Lung (tissue), 12 donors: ENCODE data around the gene PLA2G4E. TPM values are rescaled to one million over a fixed set of nuclear protein-coding genes. Genes with fewer than 3 reads are reported as not detected.
A peak's percentile ranks its signal among the peaks of the same experiment; 100 is the strongest.

Experiments
- ATAC-seq: fragments of 200-7000 bp; cut with Tn5 transposase; one replicate; pipeline ENCODE4 v1.9.1; 2020; ENCODE audit warnings: moderate number of reproducible peaks; ENCODE audit not compliant: insufficient read depth, low FRiP score
- DNase-seq, 3 donors: peaks; one replicate each; pipeline ENCODE4 v3.0.0-alpha.2; 2013 to 2017
- H3K27ac ChIP-seq, 2 donors: one replicate each; pipeline ENCODE4 v1.5.1; 2013; ENCODE audit warnings: mild to moderate bottlenecking in 2 of 2, moderate library complexity in 2 of 2, control low read depth in 1 of 2, inconsistent platforms in 1 of 2, low read depth in 1 of 2, low read length in 1 of 2
- H3K27me3 ChIP-seq, 3 donors: one replicate each; pipeline ENCODE4 v1.5.1; 2013; ENCODE audit warnings: low read length in 2 of 3; ENCODE audit not compliant: control insufficient read depth in 3 of 3, insufficient read depth in 3 of 3
- H3K36me3 ChIP-seq, 4 donors: one replicate each; pipeline ENCODE4 v1.5.1; 2013; ENCODE audit warnings: low read length in 4 of 4, mild to moderate bottlenecking in 1 of 4, moderate library complexity in 1 of 4; ENCODE audit not compliant: control insufficient read depth in 4 of 4, insufficient read depth in 4 of 4
- H3K4me1 ChIP-seq, 5 donors: one replicate each; pipeline ENCODE4 v1.5.1; 2013; ENCODE audit warnings: low read length in 5 of 5, mild to moderate bottlenecking in 2 of 5, moderate library complexity in 1 of 5; ENCODE audit not compliant: control insufficient read depth in 5 of 5, insufficient read depth in 5 of 5
- H3K4me3 ChIP-seq: one replicate; pipeline ENCODE4 v1.5.1; 2013; ENCODE audit warnings: mild to moderate bottlenecking, control low read depth, moderate library complexity
- H3K9ac ChIP-seq, 2 donors: one replicate each; pipeline ENCODE4 v1.5.1; 2013; ENCODE audit warnings: low read length in 2 of 2, control low read depth in 1 of 2; ENCODE audit not compliant: insufficient read depth in 1 of 2
- H3K9me3 ChIP-seq, 4 donors: one replicate each; pipeline ENCODE4 v1.5.1; 2013; ENCODE audit warnings: low read length in 3 of 4, mild to moderate bottlenecking in 1 of 4, moderate library complexity in 1 of 4; ENCODE audit not compliant: control insufficient read depth in 4 of 4, insufficient read depth in 3 of 4
- WGBS, 2 donors: extraction: QIAGEN DNeasy Blood & Tissue Kit; methylation state at CpG; one replicate each; pipeline ENCODE4 v1.1.7; 2013; 5-methylcytosine and 5-hydroxymethylcytosine counted together
- polyA plus RNA-seq, 2 donors: library from polyadenylated mRNA; stranded (reverse); fragments of 200-250 nt; gene quantifications; one replicate each; pipeline ENCODE4 v1.2.1, GENCODE V29; 2013
- total RNA-seq, 2 donors: library from RNA; depleted of rRNA in 1 of 2; stranded (reverse); fragments of >200 nt in 1 of 2; gene quantifications; one replicate each; pipeline ENCODE4 v1.2.1, GENCODE V29; 2014 to 2021
- TF ChIP-seq, protein P1 (sequence below): IDR thresholded peaks from 2 replicates; pipeline ENCODE4 v1.5.1; 2012; ENCODE audit warnings: mild to moderate bottlenecking; ENCODE audit errors: control extremely low read depth, extremely low read depth
- donor health status: control.
- donor health status: control.
- donor health status: Bipolar disorder and iron deficiency.
- donor health status: healthy.
- donor health status: DM: yes; HTN: yes; CAD: no.

The PLA2G4E gene
- total and polyA plus RNA-seq, 4 donors: 0.38 to 1.7 (median 1.7) TPM; not detected in 1

DNA sequence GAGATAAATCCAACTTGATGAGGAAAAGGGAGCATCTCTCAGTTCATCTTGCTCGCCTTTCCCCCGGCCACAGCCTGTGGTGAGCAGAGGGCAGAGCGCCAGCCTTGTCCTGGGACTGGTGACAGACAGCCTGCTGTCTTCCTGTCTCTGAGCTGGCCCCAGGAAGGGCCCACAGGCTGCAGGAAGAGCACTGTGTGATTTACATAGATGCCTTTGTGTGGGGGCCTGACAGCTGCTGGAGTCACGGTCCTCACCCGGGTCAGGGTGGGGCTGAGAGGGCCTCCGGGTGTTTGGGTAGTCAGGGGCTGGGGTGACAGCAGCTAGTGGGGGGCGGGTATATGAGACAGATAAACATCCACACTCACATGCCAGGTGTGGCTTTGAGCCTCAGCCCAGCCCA is 44.2 kb upstream of the PLA2G4E start:
- Histone ChIP-seq H3K36me3 (no peaks in the 10 kb centered on the region), H3K27ac (peak overlapping the region in 1 of 2 donors; percentile 42), H3K9me3 (no peaks in the 10 kb centered on the region), H3K4me3 (no peak overlapping the region), H3K9ac (no peak overlapping the region), H3K4me1 (peaks cover 0 to 9% (median 0%) of the 10 kb centered on the region in 5 donors), H3K27me3 (no peaks in the 10 kb centered on the region)
- ATAC-seq (no peak), DNase-seq (peak; percentile 28 to 57 (median 41))
- WGBS, 2 donors: 17 to 29% methylated on average over 7 of the region's 7 CpGs
- TF ChIP-seq, protein P1, sequence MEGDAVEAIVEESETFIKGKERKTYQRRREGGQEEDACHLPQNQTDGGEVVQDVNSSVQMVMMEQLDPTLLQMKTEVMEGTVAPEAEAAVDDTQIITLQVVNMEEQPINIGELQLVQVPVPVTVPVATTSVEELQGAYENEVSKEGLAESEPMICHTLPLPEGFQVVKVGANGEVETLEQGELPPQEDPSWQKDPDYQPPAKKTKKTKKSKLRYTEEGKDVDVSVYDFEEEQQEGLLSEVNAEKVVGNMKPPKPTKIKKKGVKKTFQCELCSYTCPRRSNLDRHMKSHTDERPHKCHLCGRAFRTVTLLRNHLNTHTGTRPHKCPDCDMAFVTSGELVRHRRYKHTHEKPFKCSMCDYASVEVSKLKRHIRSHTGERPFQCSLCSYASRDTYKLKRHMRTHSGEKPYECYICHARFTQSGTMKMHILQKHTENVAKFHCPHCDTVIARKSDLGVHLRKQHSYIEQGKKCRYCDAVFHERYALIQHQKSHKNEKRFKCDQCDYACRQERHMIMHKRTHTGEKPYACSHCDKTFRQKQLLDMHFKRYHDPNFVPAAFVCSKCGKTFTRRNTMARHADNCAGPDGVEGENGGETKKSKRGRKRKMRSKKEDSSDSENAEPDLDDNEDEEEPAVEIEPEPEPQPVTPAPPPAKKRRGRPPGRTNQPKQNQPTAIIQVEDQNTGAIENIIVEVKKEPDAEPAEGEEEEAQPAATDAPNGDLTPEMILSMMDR: no peak

DNA sequence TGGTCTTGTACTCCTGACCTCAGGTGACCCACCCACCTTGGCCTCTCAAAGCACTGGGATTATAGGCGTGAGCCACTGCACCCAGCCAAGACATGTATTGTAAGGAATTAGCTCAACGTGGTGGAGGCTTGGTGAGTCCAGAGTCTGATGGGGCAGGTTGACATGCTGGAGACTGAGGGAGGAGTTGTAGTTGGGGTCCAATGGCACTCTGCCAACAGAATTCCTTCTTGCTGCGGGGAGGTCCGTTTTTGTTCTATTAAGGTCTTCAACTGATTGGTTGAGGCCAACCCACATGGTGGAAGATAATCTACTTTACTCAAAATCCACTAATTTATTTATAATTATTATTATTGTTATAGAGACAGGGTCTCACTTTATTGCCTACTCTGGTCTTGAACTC is 43.4 kb upstream of the PLA2G4E start:
- no peaks in the 10 kb centered on the region for H3K27me3 ChIP-seq
- TF ChIP-seq, protein P1: no peak
- no peaks in the 10 kb centered on the region for H3K9me3 ChIP-seq
- H3K27ac ChIP-seq: no peak overlapping the region
- H3K36me3 ChIP-seq: no peaks in the 10 kb centered on the region
- peaks cover 0 to 9% (median 0%) of the 10 kb centered on the region in 5 donors for H3K4me1 ChIP-seq
- DNase-seq: no peak
- no peak overlapping the region for H3K4me3 ChIP-seq
- H3K9ac ChIP-seq: no peak overlapping the region
- whole genome bisulfite sequencing, 2 donors: 84 to 87% methylated on average over 4 of the region's 4 CpGs
- ATAC-seq: no peak

DNA sequence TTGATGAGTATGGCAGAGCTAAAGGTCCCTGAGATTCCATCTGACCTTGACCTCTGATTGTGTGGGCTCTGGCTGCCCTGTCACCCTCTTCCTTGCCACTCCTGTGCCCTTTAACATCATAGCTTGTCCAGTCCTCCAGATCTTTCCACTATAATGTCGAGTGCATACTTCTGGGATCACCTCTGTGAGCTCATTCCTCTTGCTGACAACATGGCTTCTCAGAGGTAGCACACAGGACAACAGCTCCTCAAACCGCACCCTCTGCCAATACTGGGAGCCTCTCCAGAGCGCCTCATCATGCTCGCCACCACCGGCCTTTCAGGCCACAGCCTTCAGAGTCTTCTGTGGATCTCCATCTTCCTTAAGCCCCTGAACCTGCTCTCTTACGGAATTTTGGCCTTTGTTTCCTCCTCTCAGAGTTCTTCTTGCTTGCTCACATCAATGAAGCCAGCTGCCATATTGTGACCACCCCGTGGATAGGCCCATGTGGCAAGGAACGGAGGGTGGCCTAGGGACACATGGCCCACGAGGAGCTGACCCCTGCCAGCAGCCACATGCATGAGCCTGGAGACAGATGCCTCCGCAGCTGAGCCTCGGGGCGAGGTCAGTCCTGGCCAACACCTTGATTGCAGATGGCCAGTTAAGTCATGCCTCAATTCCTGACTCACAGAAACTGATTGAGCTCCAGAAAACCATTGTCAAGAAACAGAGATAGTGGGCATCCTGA is 42.4 kb upstream of the PLA2G4E start:
- Histone ChIP-seq H3K27me3 (no peaks in the 10 kb centered on the region), H3K36me3 (no peaks in the 10 kb centered on the region), H3K27ac (no peak overlapping the region), H3K4me3 (no peak overlapping the region), H3K4me1 (peaks cover 0 to 9% (median 0%) of the 10 kb centered on the region in 5 donors), H3K9me3 (no peaks in the 10 kb centered on the region), H3K9ac (no peak overlapping the region)
- TF ChIP-seq, protein P1: no peak
- ATAC-seq: no peak
- WGBS, 2 donors: 92 to 95% methylated on average over 12 of the region's 12 CpGs
- DNase-seq: no peak
